Stimulated activated CD8-positive, alpha-beta memory T cell treated with anti-CD3 and anti-CD28 coated beads, Interleukin-4, amount 100 ng/mL, for 4 hours (primary cell): ENCODE results near the gene CHAMP1.

ENCODE experiments used
- DNase-seq, 2 donors: peaks; one replicate each; pipeline ENCODE4 v3.0.0-alpha.2; 2020; ENCODE audit warnings: low read depth in 2 of 2, low spot score in 1 of 2

Gene CHAMP1

GRCh38 chr13:114296902-114297301 is 17.4 kb upstream of the CHAMP1 start:
- no peak for DNase-seq

- no peak for DNase-seq
Observed at GRCh38 chr13:114298866-114299265, 15.4 kb upstream of the CHAMP1 start.

DNA sequence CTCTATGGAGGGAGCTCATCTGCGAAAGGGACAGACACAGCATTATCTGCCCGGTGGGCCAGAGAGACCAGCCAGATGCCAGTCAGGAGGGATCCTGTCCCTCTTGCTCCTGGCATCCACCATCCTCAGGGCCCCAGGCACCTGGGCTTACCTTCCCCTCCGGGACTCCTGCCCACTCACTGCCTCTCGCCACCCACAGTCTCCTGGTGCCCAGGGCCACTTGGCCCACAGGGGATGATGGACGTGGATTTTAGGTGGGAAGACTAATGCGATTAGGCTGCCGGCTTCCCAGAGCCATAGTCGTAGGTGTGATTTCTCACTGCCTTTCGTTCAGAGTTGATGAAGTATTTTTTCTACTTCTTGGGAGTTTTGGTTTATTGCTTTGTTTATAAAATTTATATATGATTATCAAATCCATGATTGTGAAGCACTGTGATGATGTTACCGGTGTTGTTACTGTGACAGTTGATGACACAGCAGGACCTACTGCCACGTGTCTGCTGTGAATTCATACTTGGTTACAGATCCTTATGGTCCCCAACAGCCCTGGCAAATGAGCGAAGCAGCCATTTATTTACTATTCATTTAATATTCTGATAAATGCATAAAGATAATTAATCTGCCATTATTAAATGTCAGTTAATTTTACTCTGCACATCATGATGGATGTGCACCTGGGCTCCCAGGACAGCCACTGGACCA is 14.5 kb upstream of the CHAMP1 start:
- DNase-seq: no peak

GRCh38 chr13:114303700-114304327 is 10.5 kb upstream of the CHAMP1 start:
- no peak for DNase-seq

DNA sequence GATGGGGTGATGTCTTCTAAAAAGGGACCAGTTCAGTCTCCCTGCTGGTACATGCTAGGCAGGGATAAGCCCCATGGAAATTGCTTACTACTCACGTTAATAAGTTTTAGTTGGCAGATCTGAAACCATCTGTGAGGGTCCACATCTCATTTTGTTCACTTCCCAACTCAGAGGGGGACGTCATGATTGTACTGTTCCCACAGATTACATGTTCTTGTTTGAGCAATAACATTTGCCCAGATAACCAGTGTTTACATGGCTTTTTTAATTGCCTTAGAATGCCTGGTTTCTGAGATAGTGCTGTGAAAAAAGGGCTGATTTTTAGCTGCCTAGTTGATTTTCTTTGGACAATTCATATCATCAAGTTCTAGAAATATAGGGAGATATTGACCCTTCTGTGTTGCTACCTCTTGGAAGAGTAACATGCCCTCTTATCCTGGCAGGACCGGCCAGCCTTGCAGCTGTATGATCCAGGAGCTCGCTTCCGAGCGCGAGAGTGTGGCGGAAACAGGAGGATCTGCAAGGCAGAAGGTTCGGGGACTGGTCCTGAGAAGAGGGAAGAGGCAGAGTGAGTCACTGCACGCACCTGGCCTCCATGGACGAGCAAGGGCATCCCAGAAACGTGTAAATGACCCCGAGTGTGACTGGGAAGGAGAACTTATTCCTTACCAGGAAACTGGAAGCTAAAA is 9.8 kb upstream of the CHAMP1 start:
- DNase-seq: no peak

GRCh38 chr13:114309086-114309485 is 5.2 kb upstream of the CHAMP1 start:
- DNase-seq: no peak

GRCh38 chr13:114309806-114310410 is 4.4 kb upstream of the CHAMP1 start:
- DNase-seq: no peak

DNA sequence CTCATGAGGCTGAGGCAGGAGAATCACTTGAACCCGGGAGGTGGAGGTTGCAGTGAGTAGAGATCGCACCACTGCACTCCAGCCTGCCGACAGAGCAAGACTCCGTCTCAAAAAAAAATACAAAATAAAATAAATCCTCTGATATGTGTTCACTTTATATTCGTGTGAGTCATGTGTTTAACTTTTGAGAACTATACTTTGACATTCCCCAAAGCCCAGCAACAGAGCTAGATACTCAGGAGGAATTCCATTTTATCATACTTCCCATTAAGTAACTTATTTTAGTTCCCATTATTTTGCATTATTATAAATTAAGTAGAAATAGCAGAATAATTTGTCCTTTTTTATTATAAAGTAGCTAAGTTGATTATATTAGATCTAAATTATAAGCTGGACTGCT is 3.3 kb upstream of the CHAMP1 start:
- DNase-seq: no peak

- no peak for DNase-seq
Observed at GRCh38 chr13:114311387-114311786, 2.9 kb upstream of the CHAMP1 start.

DNA sequence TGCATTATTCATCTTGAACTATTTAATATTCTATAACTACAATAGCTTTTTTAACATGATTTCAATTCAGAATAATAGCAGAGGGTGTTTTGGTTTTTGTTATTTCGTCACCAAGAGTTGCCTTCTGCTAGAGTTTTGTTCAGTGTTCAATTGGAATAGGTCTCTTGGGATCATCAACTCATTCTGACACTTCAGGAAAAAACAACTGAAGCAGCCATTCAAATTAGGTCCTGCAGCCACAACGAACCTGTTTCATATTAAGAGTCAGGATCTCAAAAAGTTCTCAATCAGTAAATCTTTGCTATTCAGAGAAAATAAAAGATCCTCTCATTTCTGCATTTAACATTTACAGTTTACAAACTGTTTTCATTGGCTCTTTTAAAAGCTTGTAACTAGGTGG is 2.4 kb upstream of the CHAMP1 start:
- no peak for DNase-seq

GRCh38 chr13:114313061-114313860 is 1.0 kb upstream of the CHAMP1 start:
- no peak for DNase-seq

DNA sequence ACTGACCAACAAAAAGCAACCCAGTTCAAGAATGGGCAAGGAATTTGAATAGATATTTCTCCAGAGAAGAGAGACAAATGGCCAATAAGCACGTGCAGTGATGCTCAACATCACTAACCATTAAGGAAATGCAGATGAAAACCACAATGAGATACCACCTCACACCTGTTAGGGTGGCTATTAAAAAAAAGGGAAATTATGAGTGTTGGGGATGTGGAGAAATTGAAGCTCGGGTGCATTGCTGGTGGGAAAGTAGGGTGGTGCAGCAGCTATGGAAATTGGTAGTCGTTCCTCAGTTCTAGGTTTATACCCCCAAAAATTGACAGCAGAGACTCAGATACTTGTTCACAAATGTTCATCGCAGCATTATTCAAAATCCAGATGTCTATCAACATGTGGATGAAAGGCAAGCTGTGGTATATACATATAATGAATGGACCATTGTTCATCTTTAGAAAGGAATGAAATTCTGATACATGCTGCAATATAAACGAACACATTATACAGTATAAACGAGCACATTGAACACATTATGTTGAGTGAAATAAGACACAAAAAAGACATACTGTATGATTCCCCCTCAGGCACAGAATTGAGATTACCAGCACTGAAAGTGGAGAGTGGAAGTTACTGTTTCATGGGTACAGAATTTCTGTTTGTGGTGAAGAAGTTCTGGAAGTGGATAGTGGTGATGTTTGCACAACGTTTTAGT is 927 bp downstream of the CHAMP1 start:
- no peak for DNase-seq

DNA sequence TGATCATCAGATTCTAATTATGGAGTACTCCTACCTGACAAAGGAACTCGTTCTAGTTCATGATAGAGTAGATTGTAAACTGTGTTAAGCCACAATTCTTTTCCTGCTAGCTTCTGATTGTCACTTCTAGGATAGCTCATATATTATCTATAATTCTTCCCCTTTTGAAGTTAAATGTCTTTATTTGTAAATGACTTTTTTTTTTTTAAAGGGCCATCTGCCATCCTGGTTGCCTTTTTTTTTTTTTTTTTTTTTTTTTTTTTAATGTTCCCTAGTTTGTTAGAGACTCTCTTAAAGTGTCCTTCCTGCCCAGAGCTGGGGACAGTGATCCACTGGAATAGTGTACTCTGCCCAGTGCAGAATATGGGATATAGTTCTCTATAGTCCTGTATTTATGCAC is 4.3 kb downstream of the CHAMP1 start:
- DNase-seq: no peak

GRCh38 chr13:114319441-114319913 is 5.2 kb downstream of the CHAMP1 start:
- DNase-seq: no peak

DNA sequence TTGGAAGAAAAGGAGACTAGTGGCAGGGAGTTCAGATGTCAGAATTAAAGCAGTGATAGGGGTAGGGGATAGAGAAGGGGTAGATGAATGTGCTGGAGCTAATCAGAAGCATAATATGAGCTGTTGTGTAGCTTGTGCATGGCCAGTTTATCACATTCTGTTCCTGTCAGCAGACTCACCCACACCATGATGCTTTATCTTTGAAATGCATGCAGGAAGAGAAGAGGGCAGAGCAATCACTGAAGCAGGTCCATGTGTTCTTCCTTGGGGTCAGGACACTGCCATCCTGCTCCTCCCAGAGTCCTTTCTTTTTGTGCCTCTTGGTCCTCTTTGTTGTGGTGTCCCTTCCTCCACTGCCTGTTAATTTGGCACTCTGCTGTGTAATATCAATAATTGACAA is 5.8 kb downstream of the CHAMP1 start:
- no peak for DNase-seq

- DNase-seq: no peak
Observed at GRCh38 chr13:114321256-114321655, 7.0 kb downstream of the CHAMP1 start.

DNA sequence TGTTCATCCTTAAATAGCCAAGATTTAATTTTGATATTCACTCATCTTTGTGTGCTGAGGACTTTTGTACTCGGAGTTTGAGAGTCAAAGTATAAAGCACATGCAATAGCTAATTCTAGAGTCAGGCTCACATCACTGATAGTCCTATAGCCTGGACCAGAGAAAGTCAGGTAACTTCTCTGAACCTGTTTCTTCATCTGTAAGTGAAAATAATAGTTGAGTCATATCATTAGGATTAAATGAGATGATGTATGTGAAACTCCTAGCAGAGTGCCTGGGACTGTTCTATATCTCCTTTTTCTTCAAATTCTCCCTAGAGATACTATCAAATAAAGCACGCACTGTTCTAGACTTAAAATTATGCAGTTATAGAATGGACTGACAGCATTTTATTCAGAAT is 9.0 kb downstream of the CHAMP1 start:
- no peak for DNase-seq

GRCh38 chr13:114324334-114324733 is 10.0 kb downstream of the CHAMP1 start:
- no peak for DNase-seq

GRCh38 chr13:114325729-114326128 is 11.4 kb downstream of the CHAMP1 start:
- no peak for DNase-seq

GRCh38 chr13:114328034-114328433 is 13.7 kb downstream of the CHAMP1 start:
- no peak for DNase-seq
